VCaP (cell line): ENCODE data around the gene LPP.

Source experiments
- H3K27ac ChIP-seq: fragments of 450-650 bp; 2 replicates; pipeline ENCODE4 v1.5.1; 2017
- TF ChIP-seq, protein P1 (sequence below): fragments of 450-650 bp; conservative IDR thresholded peaks from 2 replicates; pipeline ENCODE4 v1.5.1; 2017; ENCODE audit warnings: mild to moderate bottlenecking, moderate library complexity

Gene LPP

DNA sequence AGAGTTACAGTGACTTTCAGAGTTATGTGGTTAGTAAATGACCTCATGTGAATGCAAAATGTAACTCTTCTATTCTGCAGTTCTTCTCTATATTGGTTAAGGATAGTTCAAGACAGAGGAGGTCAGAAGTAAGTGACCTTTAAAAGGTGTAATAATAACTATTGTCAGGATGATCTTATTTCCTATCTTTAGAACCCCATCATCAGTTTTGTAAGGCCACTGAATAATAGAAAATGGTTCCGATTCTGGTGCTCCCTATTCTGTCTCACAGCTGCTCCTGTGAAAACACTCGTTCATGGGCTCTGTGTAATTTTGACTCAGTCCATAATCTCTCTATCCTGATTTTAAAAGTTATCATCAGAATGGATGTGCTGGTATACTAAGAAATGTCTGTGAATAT is 463.3 kb downstream of the LPP start:
- TF ChIP-seq, protein P1, sequence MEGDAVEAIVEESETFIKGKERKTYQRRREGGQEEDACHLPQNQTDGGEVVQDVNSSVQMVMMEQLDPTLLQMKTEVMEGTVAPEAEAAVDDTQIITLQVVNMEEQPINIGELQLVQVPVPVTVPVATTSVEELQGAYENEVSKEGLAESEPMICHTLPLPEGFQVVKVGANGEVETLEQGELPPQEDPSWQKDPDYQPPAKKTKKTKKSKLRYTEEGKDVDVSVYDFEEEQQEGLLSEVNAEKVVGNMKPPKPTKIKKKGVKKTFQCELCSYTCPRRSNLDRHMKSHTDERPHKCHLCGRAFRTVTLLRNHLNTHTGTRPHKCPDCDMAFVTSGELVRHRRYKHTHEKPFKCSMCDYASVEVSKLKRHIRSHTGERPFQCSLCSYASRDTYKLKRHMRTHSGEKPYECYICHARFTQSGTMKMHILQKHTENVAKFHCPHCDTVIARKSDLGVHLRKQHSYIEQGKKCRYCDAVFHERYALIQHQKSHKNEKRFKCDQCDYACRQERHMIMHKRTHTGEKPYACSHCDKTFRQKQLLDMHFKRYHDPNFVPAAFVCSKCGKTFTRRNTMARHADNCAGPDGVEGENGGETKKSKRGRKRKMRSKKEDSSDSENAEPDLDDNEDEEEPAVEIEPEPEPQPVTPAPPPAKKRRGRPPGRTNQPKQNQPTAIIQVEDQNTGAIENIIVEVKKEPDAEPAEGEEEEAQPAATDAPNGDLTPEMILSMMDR, result no peak
- H3K27ac ChIP-seq, result no peak overlapping the region

DNA sequence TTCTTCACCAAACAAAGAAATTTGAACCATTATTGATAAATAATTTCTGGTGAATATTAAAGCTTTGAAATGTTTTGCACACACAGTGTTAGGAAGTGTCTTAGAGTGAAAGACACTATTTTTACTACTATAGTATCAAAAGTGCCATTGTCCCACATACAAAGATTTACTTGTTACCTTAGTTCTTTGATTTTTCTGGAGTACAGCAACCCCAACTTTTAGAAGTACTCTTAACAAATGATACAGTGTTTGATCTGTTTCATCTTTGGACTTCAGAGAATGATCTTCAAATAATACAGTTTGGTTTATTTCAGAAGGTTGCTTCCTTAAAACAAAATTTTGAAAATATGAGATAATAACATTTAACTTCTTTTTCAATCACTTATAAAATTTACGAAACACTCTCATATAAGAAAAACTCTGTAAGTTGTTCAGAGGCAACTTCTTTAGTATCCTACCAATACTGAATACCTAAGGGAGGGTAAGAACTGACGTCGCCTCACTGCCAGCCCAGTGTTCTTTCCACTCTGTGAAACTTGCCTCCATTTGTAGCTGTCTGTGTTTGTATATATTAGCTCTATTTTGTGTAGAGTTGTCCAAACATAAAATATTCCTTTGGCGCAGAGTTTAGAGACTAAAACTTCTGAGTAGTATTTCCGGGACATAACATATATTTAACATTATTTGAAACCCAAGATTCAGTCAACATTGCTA is 464.2 kb downstream of the LPP start:
- TF ChIP-seq, protein P1, result no peak
- no peak overlapping the region for H3K27ac ChIP-seq

DNA sequence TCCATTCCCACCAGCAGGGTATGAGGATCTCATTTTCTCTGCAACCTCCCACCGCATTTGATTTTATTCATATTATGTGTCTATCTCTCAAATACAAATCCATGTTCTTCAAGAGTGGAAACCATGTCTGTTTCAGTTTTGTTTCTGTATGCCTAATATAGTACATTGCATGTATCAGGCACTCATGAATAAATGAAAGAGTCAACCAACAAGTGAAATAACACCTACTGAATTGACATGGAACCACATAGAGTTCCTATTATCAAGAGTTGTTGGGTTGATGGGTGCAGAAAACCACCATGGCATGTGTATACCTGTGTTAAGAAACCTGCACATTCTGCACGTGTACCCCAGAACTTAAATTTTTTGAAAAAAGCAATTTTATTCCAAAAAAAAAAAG is 466.8 kb downstream of the LPP start:
- TF ChIP-seq, protein P1, result no peak
- no peak overlapping the region for H3K27ac ChIP-seq

DNA sequence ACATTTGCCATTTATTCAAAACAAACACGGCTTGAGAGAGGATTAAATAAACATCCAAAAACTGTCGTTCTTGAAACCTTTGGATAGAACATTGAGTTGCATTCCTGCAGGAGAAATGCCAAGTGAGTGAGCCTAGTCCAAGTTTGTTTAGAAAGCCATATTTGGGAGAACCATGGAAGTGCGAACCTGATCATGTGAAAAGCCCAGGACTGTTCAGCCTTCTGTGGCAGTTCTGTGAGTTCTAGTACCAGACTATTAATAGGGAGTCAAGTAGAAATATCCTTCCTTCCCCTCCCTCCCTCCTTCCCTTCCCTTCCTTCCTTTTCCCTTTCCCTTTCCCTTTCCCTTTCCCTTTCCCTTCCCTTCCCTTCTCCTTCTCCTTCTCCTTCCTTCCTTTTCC is 470.4 kb downstream of the LPP start:
- H3K27ac ChIP-seq, result peak overlapping the region; percentile 18; the same call in 1 of the 2 replicates
- TF ChIP-seq, protein P1, result no peak

DNA sequence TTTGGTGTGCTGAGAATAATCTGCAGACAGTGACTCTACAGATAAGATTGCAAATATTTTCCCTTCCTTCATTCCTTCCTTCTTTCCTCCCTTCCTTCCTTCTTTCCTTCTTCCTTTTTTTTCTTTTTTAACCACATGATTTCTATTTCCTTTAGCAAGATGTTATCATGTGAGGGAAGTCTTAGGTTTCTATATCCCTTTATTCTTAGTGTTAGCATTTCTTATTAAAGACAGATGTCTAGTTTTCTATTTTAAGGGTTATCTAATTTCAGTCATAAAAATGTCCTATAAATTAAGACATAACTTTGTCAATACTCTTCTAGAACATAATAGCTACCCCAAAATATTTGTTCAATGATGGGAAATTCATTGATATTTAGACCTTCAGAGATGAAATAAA is 470.9 kb downstream of the LPP start:
- H3K27ac ChIP-seq, result peak overlapping the region; percentile 18; the same call in 1 of the 2 replicates
- TF ChIP-seq, protein P1, result no peak

DNA sequence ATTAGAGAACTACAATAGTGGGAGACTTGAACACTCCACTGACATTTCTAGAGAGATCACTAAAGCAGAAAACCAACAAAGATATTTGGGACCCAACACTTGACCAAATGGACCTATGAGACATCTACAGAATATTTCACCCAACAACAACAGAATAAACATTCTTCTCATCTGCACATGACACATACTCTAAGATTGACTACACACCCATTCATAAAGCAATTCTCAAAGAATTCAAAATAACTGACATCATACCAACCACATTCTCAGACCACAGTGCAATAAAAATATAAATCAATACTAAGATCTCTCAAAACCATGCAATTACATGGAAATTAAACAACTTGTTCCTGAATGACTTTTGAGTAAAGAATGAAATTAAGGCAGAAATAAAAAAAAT is 473.7 kb downstream of the LPP start:
- TF ChIP-seq, protein P1, result no peak
- no peak overlapping the region for H3K27ac ChIP-seq

DNA sequence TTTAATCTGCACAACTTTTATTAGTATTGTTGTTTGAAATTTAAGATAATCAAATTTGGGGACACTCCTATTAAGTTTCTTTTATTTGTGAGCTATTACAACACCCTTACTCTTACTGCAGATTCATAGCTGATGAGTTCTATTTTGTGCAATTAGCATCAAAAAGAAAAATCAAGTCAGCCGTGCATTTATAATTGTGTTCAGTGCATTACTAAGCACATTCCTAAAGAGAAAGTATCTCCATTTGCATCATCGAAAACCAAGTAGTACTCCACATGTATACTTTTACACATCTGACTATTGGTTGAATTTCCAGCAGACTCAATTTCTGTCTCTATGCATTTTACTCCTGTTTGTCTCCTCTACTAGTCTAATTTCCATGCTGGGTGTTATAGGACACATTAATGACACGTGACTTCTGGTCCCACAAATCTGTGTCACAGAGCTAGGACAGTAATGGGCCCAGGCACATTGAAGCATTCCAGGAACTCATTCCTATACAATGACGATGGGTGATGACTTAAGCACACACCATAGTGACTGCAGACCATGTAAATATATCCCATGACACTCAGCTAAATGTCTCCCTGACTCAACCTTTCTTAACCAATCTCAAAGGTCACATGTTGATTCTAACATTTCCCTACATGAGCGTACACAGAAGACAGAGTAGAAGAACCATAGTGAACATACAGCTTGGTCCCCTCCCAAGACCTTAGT is 477.5 kb downstream of the LPP start:
- no peak overlapping the region for H3K27ac ChIP-seq
- TF ChIP-seq, protein P1, result no peak
